GM12878 (cell line): ENCODE results near the gene ADRA2B. TPM values are rescaled to one million over a fixed set of nuclear protein-coding genes. Genes with fewer than 3 reads are reported as not detected.
A peak's percentile ranks its signal among the peaks of the same experiment; 100 is the strongest.

Experiments
- BCL11A ChIP-seq: IDR thresholded peaks from 2 replicates; pipeline ENCODE4 v1.6.1; 2011; ENCODE audit warnings: low read depth, low read length
- CREM ChIP-seq: IDR thresholded peaks from 2 replicates; pipeline ENCODE4 v1.6.1; 2014; ENCODE audit warnings: antibody characterized with exemption, low read depth
- IRF4 ChIP-seq: IDR thresholded peaks from 2 replicates; pipeline ENCODE4 v1.6.1; 2011; ENCODE audit warnings: low read depth, low read length
- MAX ChIP-seq: IDR thresholded peaks from 2 replicates; pipeline ENCODE4 v1.6.1; 2012; ENCODE audit warnings: low read depth, low read length, improper control_type of control experiment
- MEF2B ChIP-seq: fragments of 450-650 bp; IDR thresholded peaks from 2 replicates; pipeline ENCODE4 v1.6.1; 2018; ENCODE audit warnings: mild to moderate bottlenecking, moderate library complexity; ENCODE audit not compliant: partially characterized antibody, poor library complexity, severe bottlenecking
- PAX5 ChIP-seq: IDR thresholded peaks from 2 replicates; pipeline ENCODE4 v1.6.1; 2011; ENCODE audit warnings: low read depth, low read length, borderline replicate concordance
- POLR2AphosphoS2 ChIP-seq: IDR thresholded peaks from 2 replicates; pipeline ENCODE4 v1.6.1; 2011; ENCODE audit warnings: low read depth, mild to moderate bottlenecking, low read length, improper control_type of control experiment, moderate library complexity
- RUNX3 ChIP-seq: IDR thresholded peaks from 2 replicates; pipeline ENCODE4 v1.6.1; 2012; ENCODE audit warnings: low read length, inconsistent platforms
- SIN3A ChIP-seq: IDR thresholded peaks from 2 replicates; pipeline ENCODE4 v1.6.1; 2012; ENCODE audit warnings: low read depth, low read length, improper control_type of control experiment
- SMAD5 ChIP-seq: IDR thresholded peaks from 2 replicates; pipeline ENCODE4 v1.6.1; 2016; ENCODE audit warnings: antibody characterized with exemption, low read depth
- SMC3 ChIP-seq: IDR thresholded peaks from 2 replicates; pipeline ENCODE4 v1.6.1; 2011; ENCODE audit warnings: low read length, improper control_type of control experiment, borderline replicate concordance
- SP1 ChIP-seq: IDR thresholded peaks from one replicate; pipeline ENCODE4 v1.6.1; 2011; ENCODE audit warnings: low read depth, low read length
- STAT1 ChIP-seq: fragments of 450-650 bp; conservative IDR thresholded peaks from 2 replicates; pipeline ENCODE4 v1.6.1; 2014; ENCODE audit warnings: antibody characterized with exemption, mild to moderate bottlenecking
- SUPT20H ChIP-seq: IDR thresholded peaks from 2 replicates; pipeline ENCODE4 v1.6.1; 2011; ENCODE audit warnings: low read depth, mild to moderate bottlenecking, low read length, moderate library complexity, borderline replicate concordance; ENCODE audit not compliant: control insufficient read depth
- USF1 ChIP-seq: IDR thresholded peaks from 2 replicates; pipeline ENCODE4 v1.6.1; 2011; ENCODE audit warnings: borderline replicate concordance, low read depth, mild to moderate bottlenecking, moderate library complexity, mixed read lengths, low read length; ENCODE audit not compliant: insufficient read depth; ENCODE audit errors: extremely low read length
- ZBTB33 ChIP-seq: fragments of 450-650 bp; IDR thresholded peaks from 2 replicates; pipeline ENCODE4 v1.6.1; 2017; ENCODE audit warnings: mild to moderate bottlenecking
- polyA plus RNA-seq, 11 experiments: library from polyadenylated mRNA; depleted of rRNA in 4 of 11; unstranded in 6 of 11; stranded (reverse) in 5 of 11; fragments of >200 nt; fragmentation: Nextera tagmentation in 4 of 11; fragmentation: Illumina TruSeq in 1 of 11; extraction: Ambion mirVana in 4 of 11; extraction: Trizol in 1 of 11; gene quantifications; 1 replicate in 1 of 11; 2 replicates in 10 of 11; pipeline versions ENCODE4 v1.2.1 to v1.2.3, GENCODE V29; 2011 to 2016; ENCODE audit warnings: inconsistent platforms in 2 of 11, missing spikeins in 2 of 11, low read depth in 1 of 11
- total RNA-seq, 4 experiments: library from RNA; depleted of rRNA in 3 of 4; stranded (reverse); fragments of >200 nt in 3 of 4; fragmentation: Illumina TruSeq in 1 of 4; extraction: Trizol in 1 of 4; gene quantifications; 2 replicates each; pipeline versions ENCODE4 v1.2.1 to v1.2.3, GENCODE V29; 2013 to 2021
- TF ChIP-seq, protein P1 (sequence below): fragments of 450-650 bp; IDR thresholded peaks from 2 replicates; pipeline ENCODE4 v1.6.1; 2016; ENCODE audit warnings: mild to moderate bottlenecking, moderate library complexity, borderline replicate concordance
- TF ChIP-seq, protein P2 (sequence below): fragments of 450-650 bp; formaldehyde crosslinking; IDR thresholded peaks from 2 replicates; pipeline ENCODE4 v1.4.0; 2022; ENCODE audit warnings: mild to moderate bottlenecking, moderate library complexity

Gene ADRA2B
- total and polyA plus RNA-seq, 10 of the 15 experiments (the other 5 are each of a cell fraction or from before 2014, with no cell fraction given), result 0.01 to 0.10 (median 0.04) TPM; not detected in 6

DNA sequence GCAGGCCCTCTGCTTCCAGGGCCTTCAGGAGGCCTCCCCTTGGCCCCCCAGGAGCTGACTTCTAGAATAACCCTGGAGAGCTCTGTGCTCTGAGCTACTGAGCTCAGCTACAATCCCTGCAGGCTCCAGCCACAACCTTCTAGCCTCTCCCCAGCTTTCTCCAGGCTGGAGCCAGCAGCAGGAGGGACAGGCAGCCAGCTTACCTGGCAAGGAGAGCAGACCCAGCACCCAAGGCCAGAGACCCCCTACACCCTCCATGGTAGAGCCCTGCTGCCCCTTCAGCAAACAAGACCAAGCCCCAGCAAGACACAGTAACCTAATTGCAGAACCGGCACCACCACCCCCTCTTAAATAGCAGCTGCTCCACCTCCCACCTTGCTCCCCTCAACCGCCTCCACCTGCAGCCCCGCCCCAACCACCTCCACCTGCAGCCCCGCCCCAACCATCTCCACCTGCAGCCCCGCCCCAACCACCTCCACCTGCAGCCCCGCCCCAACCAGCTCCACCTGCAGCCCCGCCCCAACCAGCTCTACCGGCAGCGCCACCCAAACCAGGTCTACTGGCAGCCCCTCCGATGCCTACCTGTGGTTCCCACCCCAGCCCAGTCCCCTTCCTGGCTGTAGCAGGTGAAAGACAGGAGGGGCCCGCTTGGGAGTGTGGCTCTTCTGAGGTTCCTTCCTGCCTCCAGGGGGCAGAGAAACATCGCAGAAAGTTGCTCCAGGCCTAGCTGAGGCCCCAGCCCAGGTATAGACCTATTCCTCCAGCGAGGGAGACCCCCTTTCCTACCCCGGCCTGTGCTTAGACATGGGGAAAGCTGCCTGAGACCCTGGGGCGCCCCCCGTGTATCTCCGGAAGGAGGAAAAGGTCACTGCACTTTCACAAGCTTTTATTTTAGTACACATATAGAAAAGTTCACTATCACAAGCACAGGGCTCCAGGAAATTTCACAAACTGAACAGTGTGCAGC, 22.1 kb upstream of the ADRA2B start, which contains the start of gene ASTL (continued):
- no peak for TF ChIP-seq STAT1
- TF ChIP-seq, protein P1, sequence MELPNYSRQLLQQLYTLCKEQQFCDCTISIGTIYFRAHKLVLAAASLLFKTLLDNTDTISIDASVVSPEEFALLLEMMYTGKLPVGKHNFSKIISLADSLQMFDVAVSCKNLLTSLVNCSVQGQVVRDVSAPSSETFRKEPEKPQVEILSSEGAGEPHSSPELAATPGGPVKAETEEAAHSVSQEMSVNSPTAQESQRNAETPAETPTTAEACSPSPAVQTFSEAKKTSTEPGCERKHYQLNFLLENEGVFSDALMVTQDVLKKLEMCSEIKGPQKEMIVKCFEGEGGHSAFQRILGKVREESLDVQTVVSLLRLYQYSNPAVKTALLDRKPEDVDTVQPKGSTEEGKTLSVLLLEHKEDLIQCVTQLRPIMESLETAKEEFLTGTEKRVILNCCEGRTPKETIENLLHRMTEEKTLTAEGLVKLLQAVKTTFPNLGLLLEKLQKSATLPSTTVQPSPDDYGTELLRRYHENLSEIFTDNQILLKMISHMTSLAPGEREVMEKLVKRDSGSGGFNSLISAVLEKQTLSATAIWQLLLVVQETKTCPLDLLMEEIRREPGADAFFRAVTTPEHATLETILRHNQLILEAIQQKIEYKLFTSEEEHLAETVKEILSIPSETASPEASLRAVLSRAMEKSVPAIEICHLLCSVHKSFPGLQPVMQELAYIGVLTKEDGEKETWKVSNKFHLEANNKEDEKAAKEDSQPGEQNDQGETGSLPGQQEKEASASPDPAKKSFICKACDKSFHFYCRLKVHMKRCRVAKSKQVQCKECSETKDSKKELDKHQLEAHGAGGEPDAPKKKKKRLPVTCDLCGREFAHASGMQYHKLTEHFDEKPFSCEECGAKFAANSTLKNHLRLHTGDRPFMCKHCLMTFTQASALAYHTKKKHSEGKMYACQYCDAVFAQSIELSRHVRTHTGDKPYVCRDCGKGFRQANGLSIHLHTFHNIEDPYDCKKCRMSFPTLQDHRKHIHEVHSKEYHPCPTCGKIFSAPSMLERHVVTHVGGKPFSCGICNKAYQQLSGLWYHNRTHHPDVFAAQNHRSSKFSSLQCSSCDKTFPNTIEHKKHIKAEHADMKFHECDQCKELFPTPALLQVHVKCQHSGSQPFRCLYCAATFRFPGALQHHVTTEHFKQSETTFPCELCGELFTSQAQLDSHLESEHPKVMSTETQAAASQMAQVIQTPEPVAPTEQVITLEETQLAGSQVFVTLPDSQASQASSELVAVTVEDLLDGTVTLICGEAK, result no peak
- TF ChIP-seq BCL11A, result peak; percentile 10; the same call in 1 of the 2 replicates
- TF ChIP-seq, protein P2, sequence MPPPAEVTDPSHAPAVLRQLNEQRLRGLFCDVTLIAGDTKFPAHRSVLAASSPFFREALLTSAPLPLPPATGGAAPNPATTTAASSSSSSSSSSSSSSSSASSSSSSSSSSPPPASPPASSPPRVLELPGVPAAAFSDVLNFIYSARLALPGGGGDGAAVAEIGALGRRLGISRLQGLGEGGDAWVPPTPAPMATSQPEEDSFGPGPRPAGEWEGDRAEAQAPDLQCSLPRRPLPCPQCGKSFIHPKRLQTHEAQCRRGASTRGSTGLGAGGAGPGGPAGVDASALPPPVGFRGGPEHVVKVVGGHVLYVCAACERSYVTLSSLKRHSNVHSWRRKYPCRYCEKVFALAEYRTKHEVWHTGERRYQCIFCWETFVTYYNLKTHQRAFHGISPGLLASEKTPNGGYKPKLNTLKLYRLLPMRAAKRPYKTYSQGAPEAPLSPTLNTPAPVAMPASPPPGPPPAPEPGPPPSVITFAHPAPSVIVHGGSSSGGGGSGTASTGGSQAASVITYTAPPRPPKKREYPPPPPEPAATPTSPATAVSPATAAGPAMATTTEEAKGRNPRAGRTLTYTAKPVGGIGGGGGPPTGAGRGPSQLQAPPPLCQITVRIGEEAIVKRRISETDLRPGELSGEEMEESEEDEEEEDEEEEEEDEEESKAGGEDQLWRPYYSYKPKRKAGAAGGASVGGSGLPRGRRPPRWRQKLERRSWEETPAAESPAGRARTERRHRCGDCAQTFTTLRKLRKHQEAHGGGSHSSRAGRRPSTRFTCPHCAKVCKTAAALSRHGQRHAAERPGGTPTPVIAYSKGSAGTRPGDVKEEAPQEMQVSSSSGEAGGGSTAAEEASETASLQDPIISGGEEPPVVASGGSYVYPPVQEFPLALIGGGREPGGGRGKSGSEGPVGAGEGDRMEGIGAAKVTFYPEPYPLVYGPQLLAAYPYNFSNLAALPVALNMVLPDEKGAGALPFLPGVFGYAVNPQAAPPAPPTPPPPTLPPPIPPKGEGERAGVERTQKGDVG (CRISPR knock-in tag), result peak; percentile 30; the same call in 1 of the 2 replicates
- TF ChIP-seq SIN3A, result no peak
- peak; percentile 38; the same call in 1 of the 2 replicates for TF ChIP-seq PAX5
- no peak for TF ChIP-seq MAX
- no peak for TF ChIP-seq USF1
- TF ChIP-seq CREM, result no peak
- no peak; the same call in 1 of the 2 replicates for TF ChIP-seq POLR2AphosphoS2
- TF ChIP-seq MEF2B, result peak; percentile 65
- TF ChIP-seq IRF4, result no peak
- TF ChIP-seq SUPT20H, result no peak
- TF ChIP-seq SP1, result no peak
- no peak for TF ChIP-seq ZBTB33
- no peak for TF ChIP-seq SMAD5
- no peak for TF ChIP-seq RUNX3
- TF ChIP-seq SMC3, result peak; percentile 94
